Measurements from ENCODE around the gene CLEC7A.

The CLEC7A gene

GRCh38 chr12:10075451-10075850 is 54.5 kb downstream of the CLEC7A start:
- Histone ChIP-seq H2BK5ac (ENCODE audit: low read depth, low read length, poor library complexity) (no peak overlapping the region), H2BK12ac (ENCODE audit: low read length) (no peak overlapping the region), H3K4me3 (ENCODE audit: low read depth, low read length) (no peak overlapping the region), H3K9me3 (ENCODE audit: insufficient read depth, low read depth, low read length) (no peaks in the 10 kb centered on the region), H3K23ac (ENCODE audit: low read length) (no peak overlapping the region), H3K79me1 (ENCODE audit: low read length) (no peaks in the 10 kb centered on the region), H3K4ac (ENCODE audit: low read depth, low read length) (no peak overlapping the region), H2AK5ac (ENCODE audit: low read length) (no peak overlapping the region), H2BK120ac (ENCODE audit: insufficient read depth, low read length, poor library complexity) (no peak overlapping the region), H3K79me2 (ENCODE audit: control insufficient read depth, insufficient read depth, low read length, poor library complexity) (no peaks in the 10 kb centered on the region), H3K9ac (ENCODE audit: low read length) (no peak overlapping the region), H4K8ac (ENCODE audit: low read depth, low read length) (no peak overlapping the region), H3K27me3 (ENCODE audit: insufficient read depth, low read length) (no peaks in the 10 kb centered on the region), H4K91ac (ENCODE audit: low read depth, low read length) (no peak overlapping the region), H2AFZ (ENCODE audit: insufficient read depth, low read length, poor library complexity) (no peak overlapping the region), H3K14ac (ENCODE audit: low read length) (no peak overlapping the region), H3K4me1 (ENCODE audit: control insufficient read depth in 1 of 2, insufficient read depth in 2 of 2, low read length in 2 of 2) (peaks cover 0 to 2% of the 10 kb centered on the region in 2 experiments), H4K12ac (ENCODE audit: low read depth, low read length) (no peak overlapping the region), H3K18ac (ENCODE audit: low read length) (no peak overlapping the region), H3K4me2 (ENCODE audit: low read length) (no peak overlapping the region), H3K36me3 (ENCODE audit: control insufficient read depth in 1 of 2, insufficient read depth in 2 of 2, low read length in 2 of 2) (peaks cover 0 to 2% of the 10 kb centered on the region in 2 experiments), H3K27ac (ENCODE audit: low read depth, low read length) (no peak overlapping the region)
- no peak for DNase-seq

- Histone ChIP-seq H3K79me1 (ENCODE audit: low read length) (no peaks in the 10 kb centered on the region), H3K27me3 (ENCODE audit: insufficient read depth, low read length) (no peaks in the 10 kb centered on the region), H3K4me1 (ENCODE audit: control insufficient read depth in 1 of 2, insufficient read depth in 2 of 2, low read length in 2 of 2) (peaks cover 0 to 4% of the 10 kb centered on the region in 2 experiments), H3K4me3 (ENCODE audit: low read depth, low read length) (no peak overlapping the region), H3K27ac (ENCODE audit: low read depth, low read length) (no peak overlapping the region), H3K4ac (ENCODE audit: low read depth, low read length) (no peak overlapping the region), H2AFZ (ENCODE audit: insufficient read depth, low read length, poor library complexity) (no peak overlapping the region), H3K9me3 (ENCODE audit: insufficient read depth, low read depth, low read length) (no peaks in the 10 kb centered on the region), H2BK12ac (ENCODE audit: low read length) (no peak overlapping the region), H3K9ac (ENCODE audit: low read length) (no peak overlapping the region), H2AK5ac (ENCODE audit: low read length) (no peak overlapping the region), H3K23ac (ENCODE audit: low read length) (no peak overlapping the region), H3K4me2 (ENCODE audit: low read length) (no peak overlapping the region), H3K79me2 (ENCODE audit: control insufficient read depth, insufficient read depth, low read length, poor library complexity) (no peaks in the 10 kb centered on the region), H2BK5ac (ENCODE audit: low read depth, low read length, poor library complexity) (no peak overlapping the region), H3K14ac (ENCODE audit: low read length) (no peak overlapping the region), H2BK120ac (ENCODE audit: insufficient read depth, low read length, poor library complexity) (no peak overlapping the region), H4K8ac (ENCODE audit: low read depth, low read length) (no peak overlapping the region), H4K12ac (ENCODE audit: low read depth, low read length) (no peak overlapping the region), H4K91ac (ENCODE audit: low read depth, low read length) (no peak overlapping the region), H3K36me3 (ENCODE audit: control insufficient read depth in 1 of 2, insufficient read depth in 2 of 2, low read length in 2 of 2) (peaks cover 0 to 3% of the 10 kb centered on the region in 2 experiments), H3K18ac (ENCODE audit: low read length) (no peak overlapping the region)
- WGBS (ENCODE audit: extremely low coverage, insufficient coverage, insufficient read length), result no CpG with 5 or more reads among the region's 5 CpGs
- DNase-seq, result no peak
Measured at GRCh38 chr12:10073261-10073660, 56.7 kb downstream of the CLEC7A start.

GRCh38 chr12:10072131-10072530 is 57.9 kb downstream of the CLEC7A start:
- Histone ChIP-seq H3K23ac (ENCODE audit: low read length) (no peak overlapping the region), H3K18ac (ENCODE audit: low read length) (no peak overlapping the region), H2AFZ (ENCODE audit: insufficient read depth, low read length, poor library complexity) (no peak overlapping the region), H3K4ac (ENCODE audit: low read depth, low read length) (no peak overlapping the region), H3K4me3 (ENCODE audit: low read depth, low read length) (no peak overlapping the region), H3K36me3 (ENCODE audit: control insufficient read depth in 1 of 2, insufficient read depth in 2 of 2, low read length in 2 of 2) (peaks cover 0 to 3% of the 10 kb centered on the region in 2 experiments), H2BK5ac (ENCODE audit: low read depth, low read length, poor library complexity) (no peak overlapping the region), H3K79me1 (ENCODE audit: low read length) (no peaks in the 10 kb centered on the region), H3K4me2 (ENCODE audit: low read length) (no peak overlapping the region), H4K91ac (ENCODE audit: low read depth, low read length) (no peak overlapping the region), H3K9ac (ENCODE audit: low read length) (no peak overlapping the region), H3K4me1 (ENCODE audit: control insufficient read depth in 1 of 2, insufficient read depth in 2 of 2, low read length in 2 of 2) (peaks cover 0 to 4% of the 10 kb centered on the region in 2 experiments), H3K9me3 (ENCODE audit: insufficient read depth, low read depth, low read length) (no peaks in the 10 kb centered on the region), H3K27me3 (ENCODE audit: insufficient read depth, low read length) (no peaks in the 10 kb centered on the region), H2AK5ac (ENCODE audit: low read length) (no peak overlapping the region), H4K8ac (ENCODE audit: low read depth, low read length) (no peak overlapping the region), H2BK12ac (ENCODE audit: low read length) (no peak overlapping the region), H3K27ac (ENCODE audit: low read depth, low read length) (no peak overlapping the region), H3K14ac (ENCODE audit: low read length) (no peak overlapping the region), H3K79me2 (ENCODE audit: control insufficient read depth, insufficient read depth, low read length, poor library complexity) (no peaks in the 10 kb centered on the region), H4K12ac (ENCODE audit: low read depth, low read length) (no peak overlapping the region), H2BK120ac (ENCODE audit: insufficient read depth, low read length, poor library complexity) (no peak overlapping the region)
- no peak for DNase-seq
- no CpG with 5 or more reads among the region's 2 CpGs for WGBS (ENCODE audit: extremely low coverage, insufficient coverage, insufficient read length)

- Histone ChIP-seq H2AFZ (ENCODE audit: insufficient read depth, low read length, poor library complexity) (no peak overlapping the region), H4K12ac (ENCODE audit: low read depth, low read length) (no peak overlapping the region), H3K27ac (ENCODE audit: low read depth, low read length) (no peak overlapping the region), H3K18ac (ENCODE audit: low read length) (no peak overlapping the region), H3K9ac (ENCODE audit: low read length) (no peak overlapping the region), H3K79me2 (ENCODE audit: control insufficient read depth, insufficient read depth, low read length, poor library complexity) (no peaks in the 10 kb centered on the region), H3K9me3 (ENCODE audit: insufficient read depth, low read depth, low read length) (no peaks in the 10 kb centered on the region), H3K4me2 (ENCODE audit: low read length) (no peak overlapping the region), H3K79me1 (ENCODE audit: low read length) (no peaks in the 10 kb centered on the region), H4K91ac (ENCODE audit: low read depth, low read length) (no peak overlapping the region), H3K14ac (ENCODE audit: low read length) (no peak overlapping the region), H2AK5ac (ENCODE audit: low read length) (no peak overlapping the region), H3K23ac (ENCODE audit: low read length) (no peak overlapping the region), H3K27me3 (ENCODE audit: insufficient read depth, low read length) (no peaks in the 10 kb centered on the region), H3K4ac (ENCODE audit: low read depth, low read length) (no peak overlapping the region), H2BK5ac (ENCODE audit: low read depth, low read length, poor library complexity) (no peak overlapping the region), H3K4me1 (ENCODE audit: control insufficient read depth in 1 of 2, insufficient read depth in 2 of 2, low read length in 2 of 2) (peaks cover 0 to 4% of the 10 kb centered on the region in 2 experiments), H3K4me3 (ENCODE audit: low read depth, low read length) (no peak overlapping the region), H2BK120ac (ENCODE audit: insufficient read depth, low read length, poor library complexity) (no peak overlapping the region), H2BK12ac (ENCODE audit: low read length) (no peak overlapping the region), H4K8ac (ENCODE audit: low read depth, low read length) (no peak overlapping the region), H3K36me3 (ENCODE audit: control insufficient read depth in 1 of 2, insufficient read depth in 2 of 2, low read length in 2 of 2) (peaks cover 0 to 3% of the 10 kb centered on the region in 2 experiments)
- no peak for DNase-seq
- WGBS (ENCODE audit: extremely low coverage, insufficient coverage, insufficient read length), result no CpG with 5 or more reads among the region's 4 CpGs
Measured at GRCh38 chr12:10070380-10070779, 59.6 kb downstream of the CLEC7A start.

Measured in trophoblast cell (in vitro differentiated cells and primary cell).